Embryonic facial prominence (tissue), 1 donor: ENCODE data around the gene BET1.

Experiments used
- DNase-seq: peaks from one replicate; pipeline ENCODE4 v3.0.0-alpha.2; 2016; ENCODE audit errors: extremely low spot score

BET1 gene

GRCh38 chr7:94012746-94013145 lies 8.6 kb upstream of the BET1 start:
- DNase-seq = no peak

GRCh38 chr7:94011714-94012353 lies 7.7 kb upstream of the BET1 start:
- DNase-seq = no peak

DNA sequence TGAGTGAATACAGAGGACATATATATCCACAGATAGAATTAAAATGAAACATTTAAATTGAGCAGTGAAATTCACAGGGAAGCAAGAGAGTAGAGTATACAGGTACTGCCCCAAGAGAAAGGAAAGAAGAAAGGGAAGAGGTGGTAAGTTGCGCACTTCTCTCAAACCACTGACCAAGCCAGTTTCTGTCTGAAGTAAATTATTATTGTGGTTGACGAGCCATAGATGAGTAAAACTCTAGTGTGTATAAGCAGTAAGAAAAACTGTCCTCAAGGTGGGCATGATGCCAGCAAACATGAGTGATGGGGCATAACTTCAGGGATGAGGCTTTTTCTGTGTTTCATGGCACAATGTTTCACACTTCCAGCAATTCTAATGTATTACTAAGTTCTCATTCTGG lies 4.4 kb upstream of the BET1 start:
- DNase-seq = no peak

GRCh38 chr7:94005753-94006152 lies 1.6 kb upstream of the BET1 start:
- DNase-seq = no peak

DNA sequence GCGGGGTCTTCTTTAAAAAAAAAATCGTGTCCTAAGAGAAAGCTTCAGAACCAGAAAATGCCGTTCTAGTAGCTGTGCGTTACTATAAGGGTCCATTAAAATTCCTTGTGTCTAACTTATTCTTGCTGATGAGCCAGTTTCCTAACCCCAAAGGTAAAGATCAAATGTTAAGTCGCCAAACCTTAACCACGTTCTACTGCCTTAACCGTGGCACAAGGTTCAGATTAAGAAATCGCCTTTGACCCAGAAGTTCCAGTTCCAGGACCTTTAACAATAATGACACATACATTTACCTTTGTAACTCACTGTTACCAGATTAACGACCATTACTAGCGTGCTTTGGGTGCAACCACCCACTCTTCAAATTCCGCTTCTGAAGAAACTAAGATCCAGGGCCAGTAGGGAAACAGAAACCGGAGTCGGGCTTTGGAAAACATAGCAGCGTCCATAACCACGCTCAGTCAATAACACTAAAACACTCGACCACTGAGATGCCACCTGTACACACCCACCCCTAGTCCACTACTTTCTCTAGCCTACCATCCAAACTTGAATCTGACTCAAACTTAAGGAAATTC lies 620 bp downstream of the BET1 start:
- DNase-seq = no peak

DNA sequence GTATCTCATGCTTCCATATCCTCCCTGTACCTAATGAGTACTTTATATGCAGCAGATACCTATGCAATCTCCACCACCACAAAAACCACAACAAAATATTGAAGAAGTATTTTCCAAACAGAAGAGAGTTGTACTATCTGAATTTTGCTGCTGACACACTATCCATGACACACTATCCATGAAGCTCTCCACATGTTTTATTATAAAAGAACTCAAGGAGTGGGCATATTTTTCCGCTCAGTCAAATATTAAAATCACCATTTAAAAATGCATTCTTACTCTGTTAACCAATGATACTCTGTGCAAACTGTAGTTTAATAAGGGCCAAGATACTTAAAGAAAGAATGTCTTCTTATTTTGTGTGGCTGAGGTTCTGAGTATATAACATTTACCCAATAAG lies 2.8 kb downstream of the BET1 start:
- no peak for DNase-seq

DNA sequence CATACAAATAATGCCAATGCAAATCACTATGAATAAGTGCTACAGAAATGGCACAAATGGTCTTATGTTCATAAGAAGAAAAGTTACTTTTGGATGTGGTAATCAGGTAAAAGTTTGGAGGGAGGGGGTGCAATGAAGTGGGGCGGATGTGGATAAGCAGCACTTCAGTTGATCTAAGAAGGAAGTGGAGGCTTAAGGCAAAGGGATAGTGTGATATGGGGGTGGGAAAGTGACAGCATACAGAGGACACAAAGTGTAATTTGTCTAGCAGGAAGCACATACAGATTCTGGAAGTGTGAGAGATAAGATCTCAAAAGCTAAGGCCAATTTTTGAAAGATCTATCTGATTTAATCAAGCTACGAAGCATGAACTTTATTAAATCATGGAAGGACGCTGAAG lies 6.3 kb downstream of the BET1 start:
- no peak for DNase-seq

GRCh38 chr7:93992421-93993110 lies 11.6 kb downstream of the BET1 start:
- no peak for DNase-seq

DNA sequence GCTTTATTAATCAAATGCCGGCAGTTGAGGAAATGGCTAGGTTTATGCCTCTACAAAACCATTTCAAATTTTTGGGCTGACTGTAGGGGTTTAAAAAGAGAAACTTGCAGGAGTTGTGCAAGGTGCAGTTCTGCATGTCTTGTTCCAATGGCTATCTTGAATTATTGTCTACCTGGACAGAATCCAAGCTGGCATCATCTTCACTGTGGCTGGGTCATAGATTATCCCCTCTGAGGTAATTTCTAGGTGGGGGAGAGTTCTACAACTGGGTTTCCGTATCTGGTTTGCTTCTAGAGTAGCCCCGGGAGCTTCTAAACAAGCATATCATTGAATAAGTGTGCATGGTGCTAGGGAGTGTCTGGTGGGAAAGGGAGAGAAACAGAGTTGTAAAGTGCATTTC lies 16.9 kb downstream of the BET1 start:
- DNase-seq = no peak

GRCh38 chr7:93985101-93985500 lies 19.1 kb downstream of the BET1 start:
- no peak for DNase-seq

- no peak for DNase-seq
Observed at GRCh38 chr7:93984024-93984423, 20.1 kb downstream of the BET1 start.

GRCh38 chr7:93981480-93981874 lies 22.7 kb downstream of the BET1 start:
- DNase-seq = no peak

- no peak for DNase-seq
Observed at GRCh38 chr7:93980744-93981479, 23.2 kb downstream of the BET1 start.

DNA sequence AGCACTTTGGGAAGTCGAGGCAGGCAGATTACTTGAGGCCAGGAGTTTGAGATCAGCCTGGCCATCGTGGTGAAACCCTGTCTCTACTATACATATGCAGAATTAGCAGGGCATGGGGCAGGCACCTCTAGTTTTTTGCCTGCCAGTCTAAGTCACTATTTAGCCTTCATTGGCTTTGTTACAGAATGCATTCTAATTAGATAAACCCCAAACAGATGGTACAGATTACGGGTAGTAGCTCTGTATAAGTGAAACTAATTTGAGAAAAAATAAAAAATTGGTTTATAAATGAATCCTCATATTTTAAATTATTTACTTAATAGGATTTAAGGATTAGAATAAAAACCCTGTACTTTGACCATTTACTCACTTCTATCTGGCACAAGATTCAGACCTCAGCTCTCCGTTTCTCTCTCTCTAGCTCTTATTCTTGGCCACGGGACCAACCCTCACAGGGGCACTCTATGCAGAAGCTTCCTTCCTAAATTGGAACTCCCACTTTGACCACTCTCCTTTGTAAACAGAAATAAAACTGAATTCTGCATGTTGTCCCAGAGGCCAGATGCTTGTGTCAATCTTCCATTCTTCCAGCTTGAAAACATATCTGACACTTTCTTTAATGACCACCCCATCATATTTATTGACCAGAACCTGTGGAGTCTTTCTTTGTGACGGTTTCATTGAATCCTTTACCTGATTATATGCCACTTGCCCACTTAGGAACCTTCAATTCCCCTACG lies 26.8 kb downstream of the BET1 start:
- DNase-seq = no peak

- DNase-seq = no peak
Observed at GRCh38 chr7:93973134-93973533, 31.0 kb downstream of the BET1 start.

GRCh38 chr7:93972029-93972725 lies 32.0 kb downstream of the BET1 start:
- DNase-seq = no peak

GRCh38 chr7:93968911-93969620 lies 35.1 kb downstream of the BET1 start:
- no peak for DNase-seq

DNA sequence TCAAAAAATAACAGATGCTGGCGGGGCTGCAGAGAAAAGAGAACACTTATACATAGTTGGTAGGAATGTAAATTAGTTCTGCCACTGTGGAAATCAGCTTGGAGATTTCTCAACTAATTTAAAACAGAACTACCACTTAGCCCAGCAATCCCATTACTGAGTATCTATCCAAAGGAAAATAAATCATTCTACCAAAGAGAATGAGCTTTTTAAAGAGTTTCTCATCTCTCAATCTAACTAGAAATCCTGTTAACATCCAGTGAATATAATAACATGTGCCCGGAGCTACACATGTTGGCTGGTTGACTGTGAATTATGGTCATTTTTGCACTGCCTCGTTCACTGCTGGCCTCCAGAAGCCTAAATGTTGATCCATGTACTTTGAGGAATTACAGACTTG lies 39.3 kb downstream of the BET1 start:
- no peak for DNase-seq

GRCh38 chr7:93964262-93964661 lies 39.9 kb downstream of the BET1 start:
- no peak for DNase-seq

DNA sequence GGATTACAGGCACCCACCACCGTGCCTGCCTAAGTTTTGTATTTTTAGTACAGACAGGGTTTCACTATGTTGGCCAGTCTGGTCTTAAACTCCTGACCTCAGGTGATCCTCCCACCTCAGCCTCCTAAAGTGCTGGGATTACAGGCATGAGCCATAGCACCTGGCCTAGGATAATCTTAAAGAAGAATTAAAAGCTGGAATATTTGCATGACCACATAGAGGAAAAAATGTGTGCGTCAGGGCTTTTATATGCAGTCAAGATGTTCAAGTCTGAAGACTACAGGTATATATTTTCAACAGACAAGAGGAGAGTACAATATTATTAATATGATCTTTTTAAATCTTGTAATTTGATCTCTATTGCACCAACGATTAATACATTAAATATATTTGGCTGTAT lies 43.2 kb downstream of the BET1 start:
- DNase-seq = no peak

DNA sequence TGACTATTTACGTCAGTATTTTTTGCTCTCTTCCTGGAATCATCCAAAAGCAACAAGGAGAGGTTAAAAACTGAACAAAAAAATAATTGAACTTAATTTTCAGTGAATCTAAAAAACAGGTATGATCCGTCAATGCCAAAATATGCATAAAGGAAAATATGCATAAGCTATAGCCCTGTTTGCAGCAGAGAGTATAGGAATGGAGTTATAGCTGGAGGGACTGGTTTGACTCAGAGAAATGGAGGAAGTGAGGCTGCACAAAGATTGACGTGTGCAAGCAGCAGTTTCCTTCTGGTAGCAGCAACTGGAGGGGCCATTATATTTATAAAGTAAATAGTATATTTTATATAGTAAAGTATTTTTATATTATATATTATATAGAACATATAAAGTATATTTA lies 45.5 kb downstream of the BET1 start:
- DNase-seq = no peak
